Spleen (tissue), 11 donors: Measurements from ENCODE around the gene CACNA1C. TPM values are rescaled to one million over a fixed set of nuclear protein-coding genes. Genes with fewer than 3 reads are reported as not detected.

Experiments
- DNase-seq: peaks from one replicate; pipeline ENCODE4 v3.0.0-alpha.2; 2020
- H3K27ac ChIP-seq, 8 donors: fragments of 200-600 bp; sonication (generic) in 7 of 8; 1 replicate in 4 of 8; 2 replicates in 4 of 8; pipeline versions ENCODE4 v1.5.0 to v1.8.0; 2016 to 2021; ENCODE audit warnings: inconsistent platforms in 4 of 8, mild to moderate bottlenecking in 4 of 8, moderate library complexity in 1 of 8
- H3K27me3 ChIP-seq, 7 donors: fragments of 200-600 bp; sonication (generic) in 6 of 7; replicated peaks in 1 of 7; 1 replicate in 4 of 7; 2 replicates in 3 of 7; pipeline versions ENCODE4 v1.5.0 to v1.8.0; 2016 to 2021; ENCODE audit warnings: inconsistent platforms in 3 of 7, mild to moderate bottlenecking in 1 of 7
- H3K36me3 ChIP-seq, 6 donors: fragments of 200-600 bp; sonication (generic) in 5 of 6; 1 replicate in 4 of 6; 2 replicates in 2 of 6; pipeline versions ENCODE4 v1.5.0 to v1.8.0; 2016 to 2021; ENCODE audit warnings: inconsistent platforms in 2 of 6
- H3K4me1 ChIP-seq, 6 donors: fragments of 200-600 bp; sonication (generic) in 5 of 6; 1 replicate in 3 of 6; 2 replicates in 3 of 6; pipeline versions ENCODE4 v1.5.0 to v1.8.0; 2016 to 2021; ENCODE audit warnings: inconsistent platforms in 3 of 6
- H3K4me3 ChIP-seq, 8 donors: fragments of 200-600 bp; sonication (generic) in 7 of 8; 1 replicate in 4 of 8; 2 replicates in 4 of 8; pipeline versions ENCODE4 v1.5.0 to v1.8.0; 2016 to 2021; ENCODE audit warnings: inconsistent platforms in 4 of 8, mild to moderate bottlenecking in 4 of 8, moderate library complexity in 2 of 8
- H3K9me3 ChIP-seq, 8 donors: fragments of 200-600 bp; sonication (generic) in 7 of 8; 1 replicate in 4 of 8; 2 replicates in 4 of 8; pipeline versions ENCODE4 v1.5.0 to v1.8.0; 2016 to 2021; ENCODE audit warnings: inconsistent platforms in 4 of 8
- CTCF ChIP-seq, 11 experiments: fragments of 200-600 bp in 7 of 11; fragments of 450-650 bp in 4 of 11; sonication (generic) in 4 of 11; IDR thresholded peaks in 8 of 11; conservative IDR thresholded peaks in 3 of 11; 1 replicate in 7 of 11; 2 replicates in 4 of 11; pipeline versions ENCODE4 v1.4.0 to v1.8.0; 2016 to 2021; ENCODE audit warnings: antibody characterized with exemption in 11 of 11, inconsistent platforms in 4 of 11, mild to moderate bottlenecking in 1 of 11
- POLR2A ChIP-seq, 3 donors: fragments of 450-650 bp; IDR thresholded peaks; one replicate each; pipeline ENCODE4 v1.5.1; 2017; ENCODE audit warnings: antibody characterized with exemption in 3 of 3, mild to moderate bottlenecking in 1 of 3
- POLR2AphosphoS5 ChIP-seq, 3 donors: sonication (generic); formaldehyde crosslinking; IDR thresholded peaks; one replicate each; pipeline ENCODE4 v1.5.1; 2017; ENCODE audit warnings: antibody characterized with exemption in 3 of 3
- WGBS, 5 donors: extraction: QIAGEN DNeasy Blood & Tissue Kit in 3 of 5; methylation state at CpG; one replicate each; pipeline versions ENCODE4 v1.1.5 to v1.1.7; 2013 to 2018; 5-methylcytosine and 5-hydroxymethylcytosine counted together
- intact Hi-C: fragments of 100-400 bp; cut with DNase I; formaldehyde crosslinking; loops from one replicate; pipeline ENCODE4 v1.15.0; 2023; ENCODE audit warnings: low total_unique reads
- polyA plus RNA-seq, 3 donors: library from polyadenylated mRNA; stranded (reverse); fragments of 200-250 nt; gene quantifications; one replicate each; pipeline ENCODE4 v1.2.1, GENCODE V29; 2013
- total RNA-seq, 7 donors: library from RNA; depleted of rRNA in 3 of 7; stranded (reverse); fragments of >200 nt in 3 of 7; fragmentation: NEBNext Ultra II Directional in 4 of 7; extraction: Animal tissue kit (Norgen Biotek cat#: 25700) in 4 of 7; gene quantifications; one replicate each; pipeline versions ENCODE4 v1.1.0 to v1.2.1, GENCODE V29; 2016 to 2021
- donor health status: healthy with polysubstance abuse.
- donor health status: DM: no; HTN: no; CAD: no; lungs with moderate emphysema.
- donor health status: DM: no; HTN: no; CAD: no.
- donor health status: Bipolar disorder and iron deficiency.
- donor health status: healthy.
- donor health status: DM: no; HTN: no; CAD: no.
- donor health status: DM: yes; HTN: yes; CAD: no.

The CACNA1C gene
- total and polyA plus RNA-seq, 10 donors = 0.67 to 27.6 (median 18.4) TPM

GRCh38 chr12:2297658-2298057 lies 244.9 kb downstream of the CACNA1C start:
- Histone ChIP-seq H3K4me1 (peaks cover 3 to 58% (median 20%) of the 10 kb centered on the region in 6 donors), H3K27ac (no peak overlapping the region), H3K36me3 (no peaks in the 10 kb centered on the region), H3K9me3 (no peaks in the 10 kb centered on the region), H3K27me3 (peaks cover 0 to 12% (median 0%) of the 10 kb centered on the region in 7 donors), H3K4me3 (no peak overlapping the region)
- intact Hi-C loops = no loop called here
- DNase-seq = no peak
- WGBS, 5 donors = 43 to 63% (median 57%) methylated on average over 4 of the region's 4 CpGs
- TF ChIP-seq CTCF (IDR thresholded peaks at IDR 0.05 in 8 of 11, conservative IDR thresholded peaks at IDR 0.05 in 3 of 11) (no peak), POLR2A (IDR thresholded peaks at IDR 0.05) (no peak), POLR2AphosphoS5 (IDR thresholded peaks at IDR 0.05) (no peak)

DNA sequence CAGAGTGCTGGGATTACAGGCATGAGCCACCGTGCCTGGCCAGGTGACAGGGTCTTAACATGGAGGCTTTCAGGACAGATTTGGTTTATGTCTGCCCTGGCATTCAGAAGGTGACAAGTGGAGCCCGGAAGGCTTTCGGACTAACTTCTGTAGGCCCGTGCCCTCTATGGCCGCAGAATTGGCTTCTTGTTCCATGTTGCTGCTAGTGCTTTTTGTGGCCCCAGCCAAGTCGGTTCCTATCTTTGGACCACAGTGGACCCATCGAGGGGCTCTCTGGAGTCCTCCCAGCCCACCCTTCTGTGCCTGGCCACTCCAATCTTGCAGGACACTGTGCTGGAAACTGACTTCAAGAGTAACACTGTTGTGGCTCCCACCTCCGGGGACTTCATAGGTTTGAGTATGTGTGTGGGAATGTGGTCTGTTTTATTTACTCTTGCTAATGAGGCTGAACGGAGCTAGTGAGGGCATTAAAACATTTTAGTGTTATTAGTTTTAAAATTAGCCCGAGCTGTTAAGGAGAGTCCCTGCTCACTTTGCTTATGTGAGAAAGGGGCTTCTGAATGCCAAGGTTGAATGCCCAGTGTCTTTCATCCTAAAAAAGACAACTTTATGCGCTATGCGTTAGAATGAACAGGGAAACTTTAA lies 245.9 kb downstream of the CACNA1C start:
- TF ChIP-seq CTCF (IDR thresholded peaks at IDR 0.05 in 8 of 11, conservative IDR thresholded peaks at IDR 0.05 in 3 of 11) (no peak), POLR2AphosphoS5 (IDR thresholded peaks at IDR 0.05) (no peak), POLR2A (IDR thresholded peaks at IDR 0.05) (no peak)
- no peaks in the 10 kb centered on the region for H3K36me3 ChIP-seq
- no peak overlapping the region for H3K27ac ChIP-seq
- 77 to 81% (median 78%) methylated on average over 12 of the region's 12 CpGs for whole genome bisulfite sequencing, 5 donors
- H3K27me3 ChIP-seq = peaks cover 0 to 12% (median 0%) of the 10 kb centered on the region in 7 donors
- intact Hi-C loops = no loop called here
- H3K9me3 ChIP-seq = no peaks in the 10 kb centered on the region
- no peak for DNase-seq
- peaks cover 3 to 52% (median 20%) of the 10 kb centered on the region in 6 donors for H3K4me1 ChIP-seq
- H3K4me3 ChIP-seq = no peak overlapping the region

- H3K36me3 ChIP-seq = no peaks in the 10 kb centered on the region
- intact Hi-C loops = no loop called here
- H3K4me1 ChIP-seq = peaks cover 3 to 50% (median 20%) of the 10 kb centered on the region in 6 donors
- H3K27ac ChIP-seq = no peak overlapping the region
- no peak overlapping the region for H3K4me3 ChIP-seq
- DNase-seq = no peak
- H3K9me3 ChIP-seq = no peaks in the 10 kb centered on the region
- TF ChIP-seq POLR2AphosphoS5 (IDR thresholded peaks at IDR 0.05) = no peak
- no peak for TF ChIP-seq POLR2A (IDR thresholded peaks at IDR 0.05)
- no peak for TF ChIP-seq CTCF (IDR thresholded peaks at IDR 0.05 in 8 of 11, conservative IDR thresholded peaks at IDR 0.05 in 3 of 11)
- 2 to 8% (median 7%) methylated on average over 6 of the region's 6 CpGs for WGBS, 5 donors
- peaks cover 0 to 10% (median 0%) of the 10 kb centered on the region in 7 donors for H3K27me3 ChIP-seq
Measured at GRCh38 chr12:2299206-2299605, 246.4 kb downstream of the CACNA1C start.

DNA sequence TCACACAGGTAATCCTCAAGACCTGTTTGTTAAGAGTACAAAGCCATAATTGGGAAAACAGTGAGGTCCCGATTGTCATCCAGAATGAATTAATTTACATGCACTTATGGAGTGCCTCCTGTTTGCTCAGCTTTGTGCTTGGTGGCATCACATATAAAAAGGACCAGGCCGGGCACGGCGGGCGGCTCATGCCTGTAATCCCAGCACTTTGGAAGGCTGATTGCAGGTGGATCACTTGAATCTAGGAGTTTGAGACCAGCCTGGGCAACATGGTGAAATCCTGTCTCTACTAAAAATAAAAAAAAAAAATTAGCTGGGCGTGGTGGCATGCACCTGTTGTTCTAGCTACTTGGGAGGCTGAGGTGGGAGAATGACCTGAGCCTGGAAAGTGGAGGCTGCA lies 247.4 kb downstream of the CACNA1C start:
- no peaks in the 10 kb centered on the region for H3K36me3 ChIP-seq
- intact Hi-C loops = no loop called here
- peaks cover 0 to 40% (median 15%) of the 10 kb centered on the region in 6 donors for H3K4me1 ChIP-seq
- no peak for DNase-seq
- H3K4me3 ChIP-seq = no peak overlapping the region
- TF ChIP-seq POLR2AphosphoS5 (IDR thresholded peaks at IDR 0.05) (no peak), POLR2A (IDR thresholded peaks at IDR 0.05) (no peak), CTCF (IDR thresholded peaks at IDR 0.05 in 8 of 11, conservative IDR thresholded peaks at IDR 0.05 in 3 of 11) (no peak)
- 89 to 98% (median 94%) methylated on average over 6 of the region's 6 CpGs for WGBS, 5 donors
- H3K9me3 ChIP-seq = no peaks in the 10 kb centered on the region
- no peak overlapping the region for H3K27ac ChIP-seq
- H3K27me3 ChIP-seq = peaks cover 0 to 9% (median 0%) of the 10 kb centered on the region in 7 donors
